GM12801 (cell line): ENCODE measurements around the gene CIC.

ENCODE experiments used
- TF ChIP-seq, protein P1 (sequence below): IDR thresholded peaks from one replicate; pipeline ENCODE4 v1.5.1; 2011; ENCODE audit warnings: control low read depth; ENCODE audit not compliant: insufficient read length; ENCODE audit errors: extremely low read depth

CIC gene

GRCh38 chr19:42249769-42250168 lies 19.3 kb upstream of the CIC start:
- TF ChIP-seq, protein P1, sequence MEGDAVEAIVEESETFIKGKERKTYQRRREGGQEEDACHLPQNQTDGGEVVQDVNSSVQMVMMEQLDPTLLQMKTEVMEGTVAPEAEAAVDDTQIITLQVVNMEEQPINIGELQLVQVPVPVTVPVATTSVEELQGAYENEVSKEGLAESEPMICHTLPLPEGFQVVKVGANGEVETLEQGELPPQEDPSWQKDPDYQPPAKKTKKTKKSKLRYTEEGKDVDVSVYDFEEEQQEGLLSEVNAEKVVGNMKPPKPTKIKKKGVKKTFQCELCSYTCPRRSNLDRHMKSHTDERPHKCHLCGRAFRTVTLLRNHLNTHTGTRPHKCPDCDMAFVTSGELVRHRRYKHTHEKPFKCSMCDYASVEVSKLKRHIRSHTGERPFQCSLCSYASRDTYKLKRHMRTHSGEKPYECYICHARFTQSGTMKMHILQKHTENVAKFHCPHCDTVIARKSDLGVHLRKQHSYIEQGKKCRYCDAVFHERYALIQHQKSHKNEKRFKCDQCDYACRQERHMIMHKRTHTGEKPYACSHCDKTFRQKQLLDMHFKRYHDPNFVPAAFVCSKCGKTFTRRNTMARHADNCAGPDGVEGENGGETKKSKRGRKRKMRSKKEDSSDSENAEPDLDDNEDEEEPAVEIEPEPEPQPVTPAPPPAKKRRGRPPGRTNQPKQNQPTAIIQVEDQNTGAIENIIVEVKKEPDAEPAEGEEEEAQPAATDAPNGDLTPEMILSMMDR: no peak

DNA sequence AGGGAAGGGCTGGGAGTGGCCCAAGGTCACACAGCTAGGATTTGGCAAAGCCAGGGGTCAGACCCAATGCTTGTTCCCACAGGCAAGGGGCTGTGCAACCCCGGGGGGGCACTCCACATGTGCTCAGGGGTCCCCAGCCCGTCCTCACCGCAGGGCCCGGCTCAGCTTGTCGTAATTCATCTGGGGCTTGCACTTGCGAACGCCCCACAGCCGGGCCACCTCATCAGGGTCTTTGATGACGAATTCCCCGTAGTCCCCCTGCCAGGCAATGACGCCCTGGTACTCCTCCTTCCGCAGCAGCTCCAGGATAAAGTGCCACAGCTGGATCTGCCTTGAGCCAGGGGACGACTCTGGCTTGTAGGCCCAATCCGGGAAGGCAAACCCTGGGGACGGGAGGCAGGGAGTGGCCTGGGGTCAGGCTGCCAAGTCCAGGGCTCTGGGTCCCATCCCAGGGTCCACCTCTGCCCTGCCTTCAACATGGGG lies 18.8 kb upstream of the CIC start:
- TF ChIP-seq, protein P1: no peak

- TF ChIP-seq, protein P1: no peak
Measured at GRCh38 chr19:42250666-42251531, 18.2 kb upstream of the CIC start.

- TF ChIP-seq, protein P1: no peak
Measured at GRCh38 chr19:42251572-42252358, 17.3 kb upstream of the CIC start.

DNA sequence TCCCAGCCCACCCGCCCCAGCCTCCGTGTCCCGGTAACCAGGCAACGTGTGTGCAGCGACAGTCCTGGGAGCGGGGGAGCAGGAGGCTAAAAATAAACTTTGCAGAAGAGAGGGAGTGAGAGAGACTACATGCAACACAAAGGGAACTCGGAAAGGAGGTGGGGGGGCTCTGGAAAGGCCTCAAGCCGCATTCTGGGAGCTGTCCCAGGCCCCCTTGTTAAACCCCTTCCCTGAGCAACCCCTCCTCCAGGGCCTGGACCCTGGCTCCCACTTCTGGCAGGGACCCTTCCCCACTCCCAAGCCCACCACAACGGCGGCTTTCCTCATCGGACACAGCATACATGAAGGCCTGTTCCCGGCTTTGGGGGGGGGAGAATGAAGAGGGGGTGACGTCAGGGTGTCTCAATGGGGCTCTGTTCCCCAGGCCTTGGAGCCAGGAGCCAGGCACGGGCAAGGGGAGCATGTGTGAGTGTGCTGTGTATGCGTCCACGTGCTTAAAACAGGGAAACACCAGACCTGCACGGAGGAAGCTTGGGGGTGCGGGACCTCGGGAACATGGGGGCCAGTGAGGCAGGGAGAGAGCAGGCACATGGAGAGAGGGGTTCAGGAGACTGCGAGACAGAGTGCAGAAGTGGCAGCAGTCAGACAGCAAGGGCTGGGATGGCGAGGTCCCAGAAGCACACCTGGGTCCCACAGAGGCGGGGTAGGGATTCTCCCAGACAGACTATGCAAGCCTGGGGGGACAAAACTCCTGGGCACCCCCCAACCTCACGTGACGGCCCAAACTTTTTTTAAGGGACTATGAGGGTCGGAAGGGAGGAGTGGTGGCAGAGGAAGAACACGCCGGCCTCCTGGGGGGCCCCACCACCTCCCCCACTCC lies 16.4 kb upstream of the CIC start:
- TF ChIP-seq, protein P1: no peak

- TF ChIP-seq, protein P1: no peak
Measured at GRCh38 chr19:42253245-42254088, 15.6 kb upstream of the CIC start.
